Ammon's horn (tissue), 1 donor: ENCODE results near the gene RRH.
"Not testable (repeated sequence)": the region's sequence is repeated elsewhere in the genome, so short reads cannot be mapped to it uniquely, and the experiment has no call there.

Experiments used
- DNase-seq: peaks from one replicate; pipeline ENCODE4 v3.0.0-alpha.2; 2016; ENCODE audit warnings: low spot score

Gene RRH

GRCh38 chr4:109846395-109847098 lies 18.8 kb downstream of the RRH start:
- DNase-seq, result no peak

GRCh38 chr4:109847896-109848442 lies 20.2 kb downstream of the RRH start, which contains the start of gene LRIT3:
Gene LRIT3, plus strand, starts transcription at chr4:109848107. Its CDS starts 95 bp downstream, at chr4:109848202.
- no peak for DNase-seq

GRCh38 chr4:109848501-109848900 lies 20.7 kb downstream of the RRH start:
- no peak for DNase-seq

- DNase-seq, result no peak
These were observed 22.8 kb downstream of the RRH start for GRCh38 chr4:109850601-109851000.

GRCh38 chr4:109859426-109860300 lies 31.9 kb downstream of the RRH start:
- not testable (repeated sequence) for DNase-seq

GRCh38 chr4:109861271-109861670 lies 33.5 kb downstream of the RRH start:
- no peak for DNase-seq

- no peak for DNase-seq
These were observed 34.2 kb downstream of the RRH start for GRCh38 chr4:109861916-109862511.

GRCh38 chr4:109864134-109864533 lies 36.4 kb downstream of the RRH start:
- no peak for DNase-seq

GRCh38 chr4:109870061-109870460 lies 42.3 kb downstream of the RRH start:
- DNase-seq, result no peak

GRCh38 chr4:109872065-109872464 lies 44.3 kb downstream of the RRH start:
- no peak for DNase-seq

GRCh38 chr4:109872950-109873656 lies 45.3 kb downstream of the RRH start:
- no peak for DNase-seq

- DNase-seq, result no peak
These were observed 46.2 kb downstream of the RRH start for GRCh38 chr4:109873791-109874514.

GRCh38 chr4:109875106-109875505 lies 47.3 kb downstream of the RRH start:
- DNase-seq, result no peak

- DNase-seq, result not testable (repeated sequence)
These were observed 47.8 kb downstream of the RRH start for GRCh38 chr4:109875553-109875952.

GRCh38 chr4:109876634-109877265 lies 49.0 kb downstream of the RRH start:
- no peak for DNase-seq

GRCh38 chr4:109877400-109877799 lies 49.6 kb downstream of the RRH start:
- DNase-seq, result no peak

- no peak for DNase-seq
These were observed 50.6 kb downstream of the RRH start for GRCh38 chr4:109878355-109878754.

- DNase-seq, result no peak
These were observed 51.3 kb downstream of the RRH start for GRCh38 chr4:109879081-109879480.

GRCh38 chr4:109879636-109880314 lies 52.0 kb downstream of the RRH start:
- no peak for DNase-seq

- no peak for DNase-seq
These were observed 58.5 kb downstream of the RRH start for GRCh38 chr4:109886303-109886702.
